HCT116 (cell line): ENCODE results near the gene OSBPL10. TPM values are rescaled to one million over a fixed set of nuclear protein-coding genes. Genes with fewer than 3 reads are reported as not detected.
A peak's percentile ranks its signal among the peaks of the same experiment; 100 is the strongest.
"Not testable (repeated sequence)": the region's sequence is repeated elsewhere in the genome, so short reads cannot be mapped to it uniquely, and the experiment has no call there.

ENCODE experiments used
- ATAC-seq: fragments of 200-7000 bp; cut with Tn5 transposase; 2 replicates; pipeline ENCODE4 v1.9.1; 2020; ENCODE audit warnings: mild to moderate bottlenecking, moderate library complexity
- BruUV-seq: library from RNA; stranded (reverse); fragments of 400-500 nt; replicated peaks from 2 replicates; lab custom pipeline; 2021; lab: Mats Ljungman, UMichigan
- CTCF ChIA-PET: fragments of 300-600 bp; sonication (Branson Sonifier 250); formaldehyde crosslinking; loops from one replicate; lab custom pipeline; 2021; ENCODE audit warnings: antibody characterized with exemption; lab: Charles Lee
- POLR2A ChIA-PET: fragments of 300-600, 350-600 bp; sonication (Branson Sonifier 250); formaldehyde crosslinking; loops from one replicate; lab custom pipeline; 2021; ENCODE audit warnings: antibody characterized with exemption; lab: Charles Lee
- RAD21 ChIA-PET, 2 experiments: fragments of 300-600 bp; sonication (Branson Sonifier 250); formaldehyde crosslinking; loops; one replicate each; lab custom pipeline; 2023; ENCODE audit warnings: low total read pairs in 2 of 2; ENCODE audit not compliant: uncharacterized antibody in 2 of 2, unreplicated experiment in 2 of 2, low non-redundant PET in 1 of 2; lab: Charles Lee
- DNase-seq: peaks from one replicate; pipeline ENCODE4 v3.0.0-alpha.2; 2010; ENCODE audit warnings: low read depth, low spot score
- H2AFZ ChIP-seq: fragments of 200-600 bp; shearing (Covaris generic), sonication (generic); 2 replicates; pipeline ENCODE4 v1.6.1; 2017; ENCODE audit warnings: low read depth, mixed run types, mixed read lengths, antibody characterized with exemption, low read length; ENCODE audit not compliant: poor library complexity, severe bottlenecking
- H3K27ac ChIP-seq: 2 replicates; pipeline ENCODE4 v1.5.1; 2012; ENCODE audit warnings: low read depth, low read length
- H3K27me3 ChIP-seq: fragments of 200-600 bp; sonication (generic); 2 replicates; pipeline ENCODE4 v1.6.1; 2016; ENCODE audit warnings: mixed run types, low read length, mixed read lengths; ENCODE audit not compliant: insufficient read depth
- H3K36me3 ChIP-seq, 2 experiments: fragments of 200-500 bp in 1 of 2; fragments of 200-600 bp in 1 of 2; sonication (Bioruptor generic) in 1 of 2; sonication (generic) in 1 of 2; 2 replicates each; pipeline versions ENCODE4 v1.5.1 to v1.6.1; 2014 to 2016; ENCODE audit warnings: low read length in 2 of 2, inconsistent platforms in 1 of 2, mixed read lengths in 1 of 2, mixed run types in 1 of 2; ENCODE audit not compliant: insufficient read depth in 2 of 2, control insufficient read depth in 1 of 2
- H3K4me1 ChIP-seq, 2 experiments: fragments of 200-600 bp in 1 of 2; sonication (generic) in 1 of 2; 2 replicates each; pipeline versions ENCODE4 v1.5.1 to v1.6.1; 2012 to 2017; ENCODE audit warnings: low read length in 2 of 2, inconsistent platforms in 1 of 2, mild to moderate bottlenecking in 1 of 2, mixed read lengths in 1 of 2, mixed run types in 1 of 2, moderate library complexity in 1 of 2; ENCODE audit not compliant: insufficient read depth in 2 of 2, control insufficient read depth in 1 of 2
- H3K4me2 ChIP-seq: fragments of 200-600 bp; sonication (generic); 2 replicates; pipeline ENCODE4 v1.6.1; 2017; ENCODE audit warnings: mixed run types, low read length, mixed read lengths
- H3K4me3 ChIP-seq, 2 experiments: fragments of 200-600 bp in 1 of 2; sonication (generic) in 1 of 2; replicated peaks in 1 of 2; 2 replicates each; pipeline ENCODE4 v1.5.1; 2011 to 2016; ENCODE audit warnings: low read length in 2 of 2, control low read depth in 1 of 2, low read depth in 1 of 2, mild to moderate bottlenecking in 1 of 2, mixed read lengths in 1 of 2, mixed run types in 1 of 2
- H3K79me2 ChIP-seq: fragments of 200-600 bp; sonication (generic); 2 replicates; pipeline ENCODE4 v1.6.1; 2017; ENCODE audit warnings: mild to moderate bottlenecking, mixed run types, low read length, moderate library complexity, mixed read lengths; ENCODE audit not compliant: insufficient read depth
- H3K9ac ChIP-seq: fragments of 200-600 bp; sonication (generic); 2 replicates; pipeline ENCODE4 v1.6.1; 2016; ENCODE audit warnings: low read length, mixed read lengths
- H3K9me2 ChIP-seq: fragments of 200-600 bp; sonication (generic), shearing (Covaris generic); 2 replicates; pipeline ENCODE4 v1.6.1; 2017; ENCODE audit warnings: mixed run types, mild to moderate bottlenecking, moderate library complexity; ENCODE audit not compliant: insufficient read depth
- H3K9me3 ChIP-seq, 2 experiments: fragments of 200-500 bp in 1 of 2; fragments of 200-600 bp in 1 of 2; sonication (Bioruptor generic) in 1 of 2; sonication (generic) in 1 of 2; 2 replicates each; pipeline ENCODE4 v1.6.1; 2014 to 2017; ENCODE audit warnings: low read length in 2 of 2, mixed read lengths in 2 of 2, inconsistent platforms in 1 of 2, low read depth in 1 of 2, mild to moderate bottlenecking in 1 of 2, mixed run types in 1 of 2, moderate library complexity in 1 of 2; ENCODE audit not compliant: control insufficient read depth in 1 of 2, insufficient read depth in 1 of 2
- H4K20me1 ChIP-seq: fragments of 200-600 bp; sonication (generic), shearing (Covaris generic); 2 replicates; pipeline ENCODE4 v1.6.1; 2017; ENCODE audit warnings: mixed run types, mild to moderate bottlenecking, moderate library complexity; ENCODE audit not compliant: insufficient read depth
- CEBPB ChIP-seq: IDR thresholded peaks from 2 replicates; pipeline ENCODE4 v1.6.1; 2012; ENCODE audit warnings: low read depth
- EZH2phosphoT487 ChIP-seq: fragments of 200-600 bp; IDR thresholded peaks from 2 replicates; pipeline ENCODE4 v1.6.1; 2018; ENCODE audit warnings: antibody characterized with exemption, borderline replicate concordance
- RAD21 ChIP-seq: IDR thresholded peaks from 2 replicates; pipeline ENCODE4 v1.6.1; 2012; ENCODE audit warnings: low read depth, mild to moderate bottlenecking
- SIN3A ChIP-seq: IDR thresholded peaks from 2 replicates; pipeline ENCODE4 v1.6.1; 2012; ENCODE audit warnings: low read depth
- SP1 ChIP-seq: IDR thresholded peaks from 2 replicates; pipeline ENCODE4 v1.6.1; 2012; ENCODE audit warnings: low read depth
- SRF ChIP-seq: IDR thresholded peaks from 2 replicates; pipeline ENCODE4 v1.6.1; 2012; ENCODE audit warnings: low read depth
- ZNF274 ChIP-seq: fragments of 200-500 bp; sonication (Bioruptor generic); IDR thresholded peaks from 2 replicates; pipeline ENCODE4 v1.6.1; 2014; ENCODE audit warnings: mild to moderate bottlenecking, low read depth, low read length, inconsistent platforms
- intact Hi-C: fragments of 100-400 bp; cut with micrococcal nuclease; formaldehyde crosslinking; loops from 2 replicates; pipeline ENCODE4 v1.10.0; 2022
- total RNA-seq: library from RNA; stranded (reverse); gene quantifications from one replicate; pipeline ENCODE4 v1.2.1, GENCODE V29; 2021; ENCODE audit not compliant: unreplicated experiment

OSBPL10 gene
- total RNA-seq, 1 experiment from 2014 or later, result 25.8 TPM

GRCh38 chr3:32010699-32011098 lies 29.6 kb upstream of the OSBPL10 start:
- ATAC-seq, H3K4me3 ChIP-seq, H3K4me1 ChIP-seq, H3K79me2 ChIP-seq, BruUV-seq, H3K27ac ChIP-seq, H3K36me3 ChIP-seq, POLR2A ChIA-PET, H4K20me1 ChIP-seq, H3K27me3 ChIP-seq, H3K9me3 ChIP-seq, H3K9ac ChIP-seq, RAD21 ChIA-PET, H3K4me2 ChIP-seq, H3K9me2 ChIP-seq, intact Hi-C loops, DNase-seq, H2AFZ ChIP-seq, CTCF ChIA-PET: not testable (repeated sequence)
- peak; percentile 36; the same call in 1 of the 2 replicates for TF ChIP-seq RAD21

GRCh38 chr3:32009957-32010356 lies 28.9 kb upstream of the OSBPL10 start:
- CTCF ChIA-PET, result no interaction called here

GRCh38 chr3:32009101-32009500 lies 28.0 kb upstream of the OSBPL10 start:
- no peak for ATAC-seq
- Histone ChIP-seq H3K9me2 (no peaks in the 10 kb centered on the region), H3K9ac (no peak overlapping the region)
- no peak for TF ChIP-seq ZNF274
- TF ChIP-seq, all 23 proteins: peak for 0
- intact Hi-C loops, result no loop called here
- ChIA-PET CTCF (no interaction called here), POLR2A (no interaction called here), RAD21 (no interaction called here)
- H3K4me2 ChIP-seq, result no peak overlapping the region
- H3K27me3 ChIP-seq, result no peaks in the 10 kb centered on the region
- no peaks in the 10 kb centered on the region for H3K4me1 ChIP-seq
- H3K79me2 ChIP-seq, result no peaks in the 10 kb centered on the region
- no peak for DNase-seq
- H3K36me3 ChIP-seq, result no peaks in the 10 kb centered on the region
- no peak overlapping the region for H3K27ac ChIP-seq
- no peak overlapping the region for H2AFZ ChIP-seq
- BruUV-seq, result no TSS peak
- H4K20me1 ChIP-seq, result no peaks in the 10 kb centered on the region
- H3K4me3 ChIP-seq, result no peak overlapping the region
- H3K9me3 ChIP-seq, result no peaks in the 10 kb centered on the region; a peak in 1 of 4 replicates

More at GRCh38 chr3:32009957-32010356, 28.9 kb upstream of the OSBPL10 start:
- no peaks in the 10 kb centered on the region for H3K4me1 ChIP-seq
- H3K36me3 ChIP-seq, result no peaks in the 10 kb centered on the region
- intact Hi-C loops, result no loop called here
- no peaks in the 10 kb centered on the region for H3K27me3 ChIP-seq
- no peak overlapping the region for H3K27ac ChIP-seq
- RAD21 ChIA-PET, result no interaction called here
- H3K9me2 ChIP-seq, result no peaks in the 10 kb centered on the region
- no peak for DNase-seq
- H2AFZ ChIP-seq, result no peak overlapping the region
- no peak overlapping the region for H3K4me3 ChIP-seq
- no peak overlapping the region for H3K9ac ChIP-seq
- no peaks in the 10 kb centered on the region for H4K20me1 ChIP-seq
- POLR2A ChIA-PET, result no interaction called here
- no peaks in the 10 kb centered on the region; a peak in 1 of 4 replicates for H3K9me3 ChIP-seq
- TF ChIP-seq CEBPB, result no peak
- TF ChIP-seq SP1, result no peak
- TF ChIP-seq SRF, result no peak
- TF ChIP-seq SIN3A, result no peak
- no peak for TF ChIP-seq EZH2phosphoT487
- TF ChIP-seq, all 23 proteins: peak for 0
- Histone ChIP-seq H3K79me2 (no peaks in the 10 kb centered on the region), H3K4me2 (no peak overlapping the region)
- ATAC-seq, result no peak
- no TSS peak for BruUV-seq
